ENCODE results near the gene GPD1L.

- TF ChIP-seq, protein P1, sequence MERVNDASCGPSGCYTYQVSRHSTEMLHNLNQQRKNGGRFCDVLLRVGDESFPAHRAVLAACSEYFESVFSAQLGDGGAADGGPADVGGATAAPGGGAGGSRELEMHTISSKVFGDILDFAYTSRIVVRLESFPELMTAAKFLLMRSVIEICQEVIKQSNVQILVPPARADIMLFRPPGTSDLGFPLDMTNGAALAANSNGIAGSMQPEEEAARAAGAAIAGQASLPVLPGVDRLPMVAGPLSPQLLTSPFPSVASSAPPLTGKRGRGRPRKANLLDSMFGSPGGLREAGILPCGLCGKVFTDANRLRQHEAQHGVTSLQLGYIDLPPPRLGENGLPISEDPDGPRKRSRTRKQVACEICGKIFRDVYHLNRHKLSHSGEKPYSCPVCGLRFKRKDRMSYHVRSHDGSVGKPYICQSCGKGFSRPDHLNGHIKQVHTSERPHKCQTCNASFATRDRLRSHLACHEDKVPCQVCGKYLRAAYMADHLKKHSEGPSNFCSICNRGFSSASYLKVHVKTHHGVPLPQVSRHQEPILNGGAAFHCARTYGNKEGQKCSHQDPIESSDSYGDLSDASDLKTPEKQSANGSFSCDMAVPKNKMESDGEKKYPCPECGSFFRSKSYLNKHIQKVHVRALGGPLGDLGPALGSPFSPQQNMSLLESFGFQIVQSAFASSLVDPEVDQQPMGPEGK (CRISPR knock-in tag; IDR thresholded peaks at IDR 0.05; ENCODE audit: borderline replicate concordance): no peak
- TF ChIP-seq ZNF70 (CRISPR knock-in tag; IDR thresholded peaks at IDR 0.05): no peak
- no peak for TF ChIP-seq PPARA (CRISPR knock-in tag; IDR thresholded peaks at IDR 0.05; ENCODE audit: borderline replicate concordance)
- TF ChIP-seq ZFP30 (CRISPR knock-in tag; IDR thresholded peaks at IDR 0.05): no peak
- no peak for TF ChIP-seq ZNF565 (CRISPR knock-in tag; conservative IDR thresholded peaks at IDR 0.05; ENCODE audit: low read depth)
- no peak for TF ChIP-seq RARB (CRISPR knock-in tag; IDR thresholded peaks at IDR 0.05)
- TF ChIP-seq TOX (CRISPR knock-in tag; IDR thresholded peaks at IDR 0.05; ENCODE audit: borderline replicate concordance): no peak
- TF ChIP-seq TSHZ2 (CRISPR knock-in tag; IDR thresholded peaks at IDR 0.05): no peak
- TF ChIP-seq, protein P2, sequence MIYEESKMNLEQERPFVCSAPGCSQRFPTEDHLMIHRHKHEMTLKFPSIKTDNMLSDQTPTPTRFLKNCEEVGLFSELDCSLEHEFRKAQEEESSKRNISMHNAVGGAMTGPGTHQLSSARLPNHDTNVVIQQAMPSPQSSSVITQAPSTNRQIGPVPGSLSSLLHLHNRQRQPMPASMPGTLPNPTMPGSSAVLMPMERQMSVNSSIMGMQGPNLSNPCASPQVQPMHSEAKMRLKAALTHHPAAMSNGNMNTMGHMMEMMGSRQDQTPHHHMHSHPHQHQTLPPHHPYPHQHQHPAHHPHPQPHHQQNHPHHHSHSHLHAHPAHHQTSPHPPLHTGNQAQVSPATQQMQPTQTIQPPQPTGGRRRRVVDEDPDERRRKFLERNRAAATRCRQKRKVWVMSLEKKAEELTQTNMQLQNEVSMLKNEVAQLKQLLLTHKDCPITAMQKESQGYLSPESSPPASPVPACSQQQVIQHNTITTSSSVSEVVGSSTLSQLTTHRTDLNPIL (CRISPR knock-in tag; IDR thresholded peaks at IDR 0.05; ENCODE audit: low read depth): no peak
- no peak for TF ChIP-seq TCF4 (CRISPR knock-in tag; IDR thresholded peaks at IDR 0.05; ENCODE audit: borderline replicate concordance)
- no peak for TF ChIP-seq ZC3H10 (CRISPR knock-in tag; IDR thresholded peaks at IDR 0.05)
Measured at GRCh38 chr3:32126305-32127015, 20.0 kb downstream of the GPD1L start.

All from SK-N-SH treated with all-trans-retinoic acid at 6 μM for 48 hours (cell line).